Upper lobe of left lung (tissue), 4 donors: ENCODE results near the gene SULT2B1.

Experiments
- EP300 ChIP-seq, 4 donors: sonication (generic); formaldehyde crosslinking; IDR thresholded peaks; one replicate each; pipeline ENCODE4 v1.5.1; 2017; ENCODE audit warnings: antibody characterized with exemption in 4 of 4, control low read depth in 2 of 4
- POLR2A ChIP-seq, 4 donors: fragments of 450-650 bp; IDR thresholded peaks; one replicate each; pipeline ENCODE4 v1.5.1; 2016 to 2017; ENCODE audit warnings: antibody characterized with exemption in 4 of 4, mild to moderate bottlenecking in 2 of 4
- POLR2AphosphoS5 ChIP-seq, 2 donors: sonication (generic); formaldehyde crosslinking; IDR thresholded peaks; one replicate each; pipeline ENCODE4 v1.5.1; 2017; ENCODE audit warnings: antibody characterized with exemption in 2 of 2
- TF ChIP-seq, protein P1 (sequence below), 6 experiments: fragments of 450-650 bp in 4 of 6; fragments of 200-600 bp in 2 of 6; sonication (generic) in 2 of 6; IDR thresholded peaks; one replicate each; pipeline ENCODE4 v1.5.1; 2016 to 2019; ENCODE audit warnings: antibody characterized with exemption in 6 of 6

DNA sequence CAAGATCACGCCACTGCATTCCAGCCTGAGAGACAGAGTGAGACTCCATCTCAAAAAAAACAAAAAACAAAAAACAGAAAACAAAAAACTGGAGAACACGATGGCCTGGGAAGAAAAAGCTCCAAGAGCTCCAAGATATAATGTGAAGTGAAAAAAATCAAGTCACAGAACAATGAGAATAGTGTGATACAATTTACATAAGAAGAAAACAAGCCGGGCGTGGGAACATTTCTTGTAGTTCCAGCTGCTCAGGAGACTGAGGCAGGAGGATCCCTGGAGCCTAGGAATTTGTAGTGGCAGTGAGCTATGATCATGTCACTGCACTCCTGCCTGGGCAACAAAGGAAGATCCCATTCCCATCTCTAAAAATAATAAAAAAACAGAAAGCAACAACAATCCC lies 31.8 kb upstream of the SULT2B1 start:
- no peak for TF ChIP-seq EP300 (IDR thresholded peaks at IDR 0.05)
- TF ChIP-seq, protein P1, sequence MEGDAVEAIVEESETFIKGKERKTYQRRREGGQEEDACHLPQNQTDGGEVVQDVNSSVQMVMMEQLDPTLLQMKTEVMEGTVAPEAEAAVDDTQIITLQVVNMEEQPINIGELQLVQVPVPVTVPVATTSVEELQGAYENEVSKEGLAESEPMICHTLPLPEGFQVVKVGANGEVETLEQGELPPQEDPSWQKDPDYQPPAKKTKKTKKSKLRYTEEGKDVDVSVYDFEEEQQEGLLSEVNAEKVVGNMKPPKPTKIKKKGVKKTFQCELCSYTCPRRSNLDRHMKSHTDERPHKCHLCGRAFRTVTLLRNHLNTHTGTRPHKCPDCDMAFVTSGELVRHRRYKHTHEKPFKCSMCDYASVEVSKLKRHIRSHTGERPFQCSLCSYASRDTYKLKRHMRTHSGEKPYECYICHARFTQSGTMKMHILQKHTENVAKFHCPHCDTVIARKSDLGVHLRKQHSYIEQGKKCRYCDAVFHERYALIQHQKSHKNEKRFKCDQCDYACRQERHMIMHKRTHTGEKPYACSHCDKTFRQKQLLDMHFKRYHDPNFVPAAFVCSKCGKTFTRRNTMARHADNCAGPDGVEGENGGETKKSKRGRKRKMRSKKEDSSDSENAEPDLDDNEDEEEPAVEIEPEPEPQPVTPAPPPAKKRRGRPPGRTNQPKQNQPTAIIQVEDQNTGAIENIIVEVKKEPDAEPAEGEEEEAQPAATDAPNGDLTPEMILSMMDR (IDR thresholded peaks at IDR 0.05), result no peak
- no peak for TF ChIP-seq POLR2A (IDR thresholded peaks at IDR 0.05)
- no peak for TF ChIP-seq POLR2AphosphoS5 (IDR thresholded peaks at IDR 0.05)
